Neural progenitor cell (in vitro differentiated cells): ENCODE data around the gene QRFPR.

Experiments used
- CTCF ChIP-seq: fragments of 200-600 bp; sonication (generic); IDR thresholded peaks from 2 replicates; pipeline ENCODE4 v1.5.1; 2017; ENCODE audit warnings: antibody characterized with exemption, mild to moderate bottlenecking
- EZH2 ChIP-seq: fragments of 200-600 bp; sonication (generic); IDR thresholded peaks from 2 replicates; pipeline ENCODE4 v1.6.1; 2017; ENCODE audit warnings: antibody characterized with exemption, mild to moderate bottlenecking, moderate library complexity
- EZH2phosphoT487 ChIP-seq: fragments of 200-600 bp; sonication (generic); IDR thresholded peaks from 2 replicates; pipeline ENCODE4 v1.6.1; 2017; ENCODE audit warnings: antibody characterized with exemption

- TF ChIP-seq CTCF, result no peak
- TF ChIP-seq EZH2, result no peak
- no peak for TF ChIP-seq EZH2phosphoT487
Measured at GRCh38 chr4:121280425-121280824, 100.4 kb downstream of the QRFPR start.
